Adrenal gland (tissue), 5 donors: Measurements from ENCODE around the gene PCDH9.

Experiments used
- POLR2A ChIP-seq, 2 donors: fragments of 450-650 bp; IDR thresholded peaks; one replicate each; pipeline ENCODE4 v1.6.1; 2017; ENCODE audit warnings: antibody characterized with exemption in 2 of 2, mild to moderate bottlenecking in 2 of 2, moderate library complexity in 1 of 2
- TF ChIP-seq, protein P1 (sequence below), 6 experiments: fragments of 450-650 bp in 4 of 6; fragments of 200-600 bp in 2 of 6; sonication (generic) in 1 of 6; IDR thresholded peaks; 1 replicate in 5 of 6; 2 replicates in 1 of 6; pipeline versions ENCODE4 v1.5.1 to v1.8.0; 2016 to 2021; ENCODE audit warnings: antibody characterized with exemption in 6 of 6, mild to moderate bottlenecking in 2 of 6, moderate library complexity in 1 of 6
- donor health status: DM: no; HTN: no; CAD: no.

DNA sequence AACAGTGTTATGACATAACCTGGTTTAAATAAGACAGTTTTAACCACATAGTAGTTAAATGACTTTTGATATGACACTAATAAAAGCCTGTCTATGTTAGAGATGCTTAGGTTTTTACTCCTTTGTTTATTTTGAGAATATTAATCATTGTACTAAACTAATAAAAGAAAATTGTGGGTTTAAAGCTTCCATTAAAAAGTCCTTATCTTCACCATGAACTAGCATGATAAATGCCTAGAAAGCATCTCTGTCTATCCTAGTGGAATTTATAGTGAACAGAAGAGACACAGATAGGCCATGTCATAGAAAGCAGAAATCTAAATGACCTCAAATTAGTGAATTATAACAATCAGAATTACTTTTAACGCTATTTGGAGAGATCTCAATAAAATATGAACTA lies 255.2 kb downstream of the PCDH9 start:
- TF ChIP-seq, protein P1, sequence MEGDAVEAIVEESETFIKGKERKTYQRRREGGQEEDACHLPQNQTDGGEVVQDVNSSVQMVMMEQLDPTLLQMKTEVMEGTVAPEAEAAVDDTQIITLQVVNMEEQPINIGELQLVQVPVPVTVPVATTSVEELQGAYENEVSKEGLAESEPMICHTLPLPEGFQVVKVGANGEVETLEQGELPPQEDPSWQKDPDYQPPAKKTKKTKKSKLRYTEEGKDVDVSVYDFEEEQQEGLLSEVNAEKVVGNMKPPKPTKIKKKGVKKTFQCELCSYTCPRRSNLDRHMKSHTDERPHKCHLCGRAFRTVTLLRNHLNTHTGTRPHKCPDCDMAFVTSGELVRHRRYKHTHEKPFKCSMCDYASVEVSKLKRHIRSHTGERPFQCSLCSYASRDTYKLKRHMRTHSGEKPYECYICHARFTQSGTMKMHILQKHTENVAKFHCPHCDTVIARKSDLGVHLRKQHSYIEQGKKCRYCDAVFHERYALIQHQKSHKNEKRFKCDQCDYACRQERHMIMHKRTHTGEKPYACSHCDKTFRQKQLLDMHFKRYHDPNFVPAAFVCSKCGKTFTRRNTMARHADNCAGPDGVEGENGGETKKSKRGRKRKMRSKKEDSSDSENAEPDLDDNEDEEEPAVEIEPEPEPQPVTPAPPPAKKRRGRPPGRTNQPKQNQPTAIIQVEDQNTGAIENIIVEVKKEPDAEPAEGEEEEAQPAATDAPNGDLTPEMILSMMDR (IDR thresholded peaks at IDR 0.05) = no peak
- no peak for TF ChIP-seq POLR2A (IDR thresholded peaks at IDR 0.05)
